GM23338 (cell line): ENCODE measurements around the gene CREB1. TPM values are rescaled to one million over a fixed set of nuclear protein-coding genes. Genes with fewer than 3 reads are reported as not detected.

ENCODE experiments used
- ATAC-seq: fragments of 200-7000 bp; cut with Tn5 transposase; 3 replicates; pipeline ENCODE4 v1.9.1; 2020
- DNase-seq: peaks from one replicate; pipeline ENCODE4 v3.0.0-alpha.2; 2015; ENCODE audit warnings: low spot score
- H2AFZ ChIP-seq: fragments of 200-600 bp; sonication (generic); 2 replicates; pipeline ENCODE4 v1.8.0; 2016; ENCODE audit warnings: antibody characterized with exemption, mild to moderate bottlenecking, moderate library complexity
- H3F3A ChIP-seq: fragments of 200-600 bp; sonication (generic); replicated peaks from 2 replicates; pipeline ENCODE4 v1.8.0; 2017; ENCODE audit warnings: antibody characterized with exemption, mixed run types, low read depth
- H3K27ac ChIP-seq: fragments of 200-600 bp; sonication (generic); 2 replicates; pipeline ENCODE4 v1.6.1; 2016; ENCODE audit warnings: low read depth
- H3K27me3 ChIP-seq: fragments of 200-600 bp; sonication (generic); 2 replicates; pipeline ENCODE4 v1.8.0; 2016; ENCODE audit warnings: mild to moderate bottlenecking, mixed run types, moderate library complexity; ENCODE audit not compliant: insufficient read depth
- H3K36me3 ChIP-seq: fragments of 200-600 bp; sonication (generic); 2 replicates; pipeline ENCODE4 v1.8.0; 2016; ENCODE audit warnings: mild to moderate bottlenecking; ENCODE audit not compliant: insufficient read depth
- H3K4me1 ChIP-seq: fragments of 200-600 bp; sonication (generic); 2 replicates; pipeline ENCODE4 v1.8.0; 2016; ENCODE audit warnings: mild to moderate bottlenecking, moderate library complexity; ENCODE audit not compliant: insufficient read depth
- H3K4me2 ChIP-seq: fragments of 200-600 bp; sonication (generic); 2 replicates; pipeline ENCODE4 v1.7.1; 2017; ENCODE audit warnings: mixed run types
- H3K4me3 ChIP-seq: fragments of 200-600 bp; sonication (generic); 2 replicates; pipeline ENCODE4 v1.6.1; 2016; ENCODE audit warnings: mixed run types
- H3K79me2 ChIP-seq: fragments of 200-600 bp; sonication (generic); replicated peaks from 2 replicates; pipeline ENCODE4 v1.8.0; 2017; ENCODE audit warnings: mild to moderate bottlenecking; ENCODE audit not compliant: insufficient read depth
- H3K9me2 ChIP-seq: fragments of 200-600 bp; sonication (generic); 2 replicates; pipeline ENCODE4 v1.8.0; 2017; ENCODE audit not compliant: insufficient read depth
- H4K20me1 ChIP-seq: fragments of 200-600 bp; sonication (generic); replicated peaks from 2 replicates; pipeline ENCODE4 v1.8.0; 2017; ENCODE audit warnings: mild to moderate bottlenecking; ENCODE audit not compliant: insufficient read depth
- H3K27ac Mint-ChIP-seq: 2 replicates; pipeline ENCODE4 v1.8.0; 2020; ENCODE audit warnings: inconsistent platforms, mild to moderate bottlenecking, moderate library complexity, mixed read lengths
- H3K27me3 Mint-ChIP-seq: 3 replicates; pipeline ENCODE4 v1.8.0; 2022; ENCODE audit warnings: low read depth, mild to moderate bottlenecking, moderate library complexity, mixed read lengths, inconsistent platforms; ENCODE audit not compliant: insufficient read depth, poor library complexity
- H3K36me3 Mint-ChIP-seq: 3 replicates; pipeline ENCODE4 v1.8.0; 2021; ENCODE audit warnings: low read depth, mild to moderate bottlenecking, inconsistent platforms, moderate library complexity, mixed read lengths
- H3K4me1 Mint-ChIP-seq: 3 replicates; pipeline ENCODE4 v1.8.0; 2020; ENCODE audit warnings: mild to moderate bottlenecking, inconsistent platforms, mixed read lengths
- H3K4me3 Mint-ChIP-seq: 3 replicates; pipeline ENCODE4 v1.8.0; 2021; ENCODE audit warnings: moderate library complexity, mild to moderate bottlenecking, inconsistent platforms, mixed read lengths
- H3K9me3 Mint-ChIP-seq: 3 replicates; pipeline ENCODE4 v1.8.0; 2020; ENCODE audit warnings: moderate library complexity, mild to moderate bottlenecking, inconsistent platforms, mixed read lengths
- CREB1 ChIP-seq: fragments of 250-450 bp; sonication (Bioruptor Pico); IDR thresholded peaks from 2 replicates; pipeline ENCODE4 v1.5.0; 2020; ENCODE audit warnings: low read depth, mild to moderate bottlenecking, moderate library complexity
- CTCF ChIP-seq, 2 experiments: fragments of 200-600 bp in 1 of 2; sonication (generic) in 1 of 2; conservative IDR thresholded peaks; 2 replicates each; pipeline versions ENCODE4 v1.5.1 to v1.6.1; 2016 to 2017; ENCODE audit warnings: antibody characterized with exemption in 2 of 2, low read depth in 2 of 2, mild to moderate bottlenecking in 2 of 2, moderate library complexity in 1 of 2
- ETS1 ChIP-seq: IDR thresholded peaks from 2 replicates; pipeline ENCODE4 v1.6.1; 2016; ENCODE audit warnings: antibody characterized with exemption
- EZH2 ChIP-seq: fragments of 200-600 bp; sonication (generic); IDR thresholded peaks from one replicate; pipeline ENCODE4 v1.8.0; 2017; ENCODE audit warnings: antibody characterized with exemption, mild to moderate bottlenecking, low read depth; ENCODE audit not compliant: unreplicated experiment
- EZH2phosphoT487 ChIP-seq: fragments of 200-600 bp; sonication (generic); IDR thresholded peaks from one replicate; pipeline ENCODE4 v1.8.1; 2018; ENCODE audit warnings: antibody characterized with exemption; ENCODE audit not compliant: unreplicated experiment
- NANOG ChIP-seq: IDR thresholded peaks from 2 replicates; pipeline ENCODE4 v1.6.1; 2016; ENCODE audit warnings: antibody characterized with exemption, borderline replicate concordance
- ZNF114 ChIP-seq: fragments of 250-450 bp; sonication (Bioruptor Pico); IDR thresholded peaks from 2 replicates; pipeline ENCODE4 v1.5.0; 2020; ENCODE audit warnings: mild to moderate bottlenecking, moderate library complexity
- ZNF331 ChIP-seq: fragments of 250-450 bp; sonication (Bioruptor Pico); IDR thresholded peaks from 2 replicates; pipeline ENCODE4 v1.5.0; 2020; ENCODE audit warnings: low read depth, mild to moderate bottlenecking, moderate library complexity
- polyA plus RNA-seq: library from polyadenylated mRNA; unstranded; fragments of >200 nt; fragmentation: Nextera tagmentation; extraction: Ambion mirVana; gene quantifications from 2 replicates; pipeline ENCODE4 v1.2.1, GENCODE V29; 2016
- total RNA-seq: library from RNA; depleted of rRNA; stranded (reverse); fragments of >200 nt; shearing (Covaris generic); gene quantifications from 2 replicates; pipeline ENCODE4 v1.2.3, GENCODE V29; 2014

The CREB1 gene
- total and polyA plus RNA-seq, 2 experiments from 2014 or later: 40.3 to 104 TPM

- ATAC-seq (no peak), DNase-seq (no peak)
- no peaks in the 10 kb centered on the region for H3K36me3 Mint-ChIP-seq
- Histone ChIP-seq H2AFZ (no peak overlapping the region), H3F3A (no peaks in the 10 kb centered on the region), H3K9me2 (no peaks in the 10 kb centered on the region), H3K4me1 (peaks cover 17% of the 10 kb centered on the region; the same call in 1 of the 2 replicates), H3K27me3 (no peaks in the 10 kb centered on the region), H3K79me2 (no peaks in the 10 kb centered on the region), H3K4me3 (no peak overlapping the region), H3K27ac (no peak overlapping the region), H4K20me1 (no peaks in the 10 kb centered on the region), H3K36me3 (no peaks in the 10 kb centered on the region), H3K4me2 (no peak overlapping the region)
- peaks cover 15% of the 10 kb centered on the region for H3K4me1 Mint-ChIP-seq
- TF ChIP-seq CREB1 (CRISPR knock-in tag): no peak
- TF ChIP-seq CTCF (conservative IDR thresholded peaks at IDR 0.05; ENCODE audit: low read depth in 2 of 2): no peak
- no peak for TF ChIP-seq NANOG
- no peak for TF ChIP-seq ETS1
- TF ChIP-seq ZNF331 (CRISPR knock-in tag): no peak
- H3K27ac Mint-ChIP-seq: no peak overlapping the region
- no peak overlapping the region for H3K4me3 Mint-ChIP-seq
- no peaks in the 10 kb centered on the region for H3K9me3 Mint-ChIP-seq
- H3K27me3 Mint-ChIP-seq: no peaks in the 10 kb centered on the region
These were observed 39.3 kb upstream of the CREB1 start for GRCh38 chr2:207490441-207490840.

GRCh38 chr2:207491086-207491485, 38.7 kb upstream of the CREB1 start:
- Histone ChIP-seq H3K4me1 (peaks cover 17% of the 10 kb centered on the region; the same call in 1 of the 2 replicates), H3K27ac (no peak overlapping the region), H3K27me3 (no peaks in the 10 kb centered on the region), H3F3A (no peaks in the 10 kb centered on the region), H3K79me2 (no peaks in the 10 kb centered on the region), H2AFZ (no peak overlapping the region), H4K20me1 (no peaks in the 10 kb centered on the region), H3K36me3 (no peaks in the 10 kb centered on the region), H3K9me2 (no peaks in the 10 kb centered on the region), H3K4me2 (no peak overlapping the region), H3K4me3 (no peak overlapping the region)
- DNase-seq (no peak), ATAC-seq (no peak)
- Mint-ChIP-seq H3K9me3 (no peaks in the 10 kb centered on the region), H3K4me3 (no peak overlapping the region), H3K4me1 (peaks cover 15% of the 10 kb centered on the region), H3K36me3 (no peaks in the 10 kb centered on the region), H3K27ac (no peak overlapping the region), H3K27me3 (no peaks in the 10 kb centered on the region)
- TF ChIP-seq EZH2: no peak
- TF ChIP-seq ZNF114 (CRISPR knock-in tag): no peak
- no peak for TF ChIP-seq CTCF (conservative IDR thresholded peaks at IDR 0.05; ENCODE audit: low read depth in 2 of 2)
- no peak for TF ChIP-seq EZH2phosphoT487
- TF ChIP-seq ETS1: no peak
- TF ChIP-seq CREB1 (CRISPR knock-in tag): no peak
